Testis (tissue), 3 donors: ENCODE data around the gene VOPP1. TPM values are rescaled to one million over a fixed set of nuclear protein-coding genes. Genes with fewer than 3 reads are reported as not detected.

Experiments
- DNase-seq: peaks from one replicate; pipeline ENCODE4 v3.0.0-alpha.2; 2019
- H3K27ac ChIP-seq, 2 donors: fragments of 200-600 bp; sonication (generic); one replicate each; pipeline ENCODE4 v1.5.1; 2019
- H3K27me3 ChIP-seq: fragments of 200-600 bp; sonication (generic); one replicate; pipeline ENCODE4 v1.5.1; 2019
- H3K36me3 ChIP-seq: fragments of 200-600 bp; sonication (generic); one replicate; pipeline ENCODE4 v1.5.1; 2017; ENCODE audit warnings: low read depth; ENCODE audit errors: missing control alignments
- H3K4me1 ChIP-seq: fragments of 200-600 bp; sonication (generic); one replicate; pipeline ENCODE4 v1.5.1; 2019
- H3K4me3 ChIP-seq, 2 donors: fragments of 200-600 bp; sonication (generic); one replicate each; pipeline ENCODE4 v1.5.1; 2017 to 2019
- H3K9me3 ChIP-seq: fragments of 200-600 bp; sonication (generic); one replicate; pipeline ENCODE4 v1.5.1; 2017
- CTCF ChIP-seq, 3 experiments: fragments of 450-650 bp in 2 of 3; fragments of 200-600 bp in 1 of 3; sonication (generic) in 1 of 3; IDR thresholded peaks; one replicate each; pipeline ENCODE4 v1.5.1; 2016 to 2019; ENCODE audit warnings: antibody characterized with exemption in 3 of 3, mild to moderate bottlenecking in 2 of 3, moderate library complexity in 1 of 3
- POLR2A ChIP-seq: fragments of 450-650 bp; IDR thresholded peaks from one replicate; pipeline ENCODE4 v1.6.1; 2017; ENCODE audit warnings: antibody characterized with exemption, mild to moderate bottlenecking, moderate library complexity
- WGBS, 2 donors: methylation state at CpG; one replicate each; pipeline ENCODE4 v1.1.5; 2018; 5-methylcytosine and 5-hydroxymethylcytosine counted together
- intact Hi-C: fragments of 100-400 bp; cut with DNase I; formaldehyde crosslinking; loops from one replicate; pipeline ENCODE4 v1.15.1; 2023; ENCODE audit warnings: low total_unique reads
- polyA plus RNA-seq: library from polyadenylated mRNA; stranded (reverse); fragments of 350-450 nt; fragmentation: Illumina TruSeq; extraction: RNeasy Lipid Tissue Mini Kit (QIAGEN cat#74804); gene quantifications from one replicate; pipeline ENCODE4 v1.2.3, GENCODE V29; 2014; ENCODE audit warnings: low read depth, low replicate concordance; ENCODE audit not compliant: insufficient read depth
- total RNA-seq, 2 donors: library from RNA; depleted of rRNA; stranded (reverse); fragments of >200 nt; gene quantifications; one replicate each; pipeline ENCODE4 v1.2.3, GENCODE V29; 2016

VOPP1 gene
- total and polyA plus RNA-seq, 3 donors from 2014 or later = 25.0 to 29.3 (median 26.6) TPM

GRCh38 chr7:55504967-55505658 is 67.2 kb downstream of the VOPP1 start:
- WGBS, 2 donors = 92 to 95% methylated on average over 10 of the region's 10 CpGs
- no peaks in the 10 kb centered on the region for H3K27me3 ChIP-seq
- intact Hi-C loops = no loop called here

GRCh38 chr7:55504093-55504859 is 68.0 kb downstream of the VOPP1 start:
- Histone ChIP-seq H3K4me3 (no peak overlapping the region), H3K27ac (no peak overlapping the region), H3K4me1 (no peaks in the 10 kb centered on the region), H3K36me3 (no peaks in the 10 kb centered on the region), H3K27me3 (no peaks in the 10 kb centered on the region), H3K9me3 (no peaks in the 10 kb centered on the region)
- intact Hi-C loops = no loop called here
- WGBS, 2 donors = 91% methylated on average over 6 of the region's 6 CpGs
- no peak for TF ChIP-seq POLR2A
- no peak for TF ChIP-seq CTCF (IDR thresholded peaks at IDR 0.05)
- no peak for DNase-seq

More at GRCh38 chr7:55504967-55505658, 67.2 kb downstream of the VOPP1 start:
- TF ChIP-seq CTCF (IDR thresholded peaks at IDR 0.05) = no peak
- TF ChIP-seq POLR2A = no peak
- Histone ChIP-seq H3K36me3 (no peaks in the 10 kb centered on the region), H3K27ac (no peak overlapping the region), H3K4me3 (no peak overlapping the region), H3K9me3 (no peaks in the 10 kb centered on the region), H3K4me1 (no peaks in the 10 kb centered on the region)
- no peak for DNase-seq

- Histone ChIP-seq H3K4me3 (no peak overlapping the region), H3K27ac (no peak overlapping the region), H3K27me3 (no peaks in the 10 kb centered on the region), H3K4me1 (no peaks in the 10 kb centered on the region), H3K9me3 (no peaks in the 10 kb centered on the region), H3K36me3 (no peaks in the 10 kb centered on the region)
- TF ChIP-seq POLR2A = no peak
- no peak for TF ChIP-seq CTCF (IDR thresholded peaks at IDR 0.05)
- 80 to 85% methylated on average over 8 of the region's 8 CpGs for WGBS, 2 donors
- intact Hi-C loops = no loop called here
- DNase-seq = no peak
Observed at GRCh38 chr7:55502858-55503440, 69.4 kb downstream of the VOPP1 start.

GRCh38 chr7:55502124-55502857 is 70.0 kb downstream of the VOPP1 start:
- no peaks in the 10 kb centered on the region for H3K4me1 ChIP-seq
- WGBS, 2 donors = 82 to 90% methylated on average over 13 of the region's 13 CpGs

More at GRCh38 chr7:55502124-55502857, 70.0 kb downstream of the VOPP1 start:
- H3K4me3 ChIP-seq = no peak overlapping the region
- intact Hi-C loops = no loop called here
- no peaks in the 10 kb centered on the region for H3K27me3 ChIP-seq
- no peaks in the 10 kb centered on the region for H3K9me3 ChIP-seq
- TF ChIP-seq CTCF (IDR thresholded peaks at IDR 0.05) (no peak), POLR2A (no peak)
- no peaks in the 10 kb centered on the region for H3K36me3 ChIP-seq
- DNase-seq = no peak
- H3K27ac ChIP-seq = no peak overlapping the region
